ENCODE measurements around the gene LHX5.

Gene LHX5

DNA sequence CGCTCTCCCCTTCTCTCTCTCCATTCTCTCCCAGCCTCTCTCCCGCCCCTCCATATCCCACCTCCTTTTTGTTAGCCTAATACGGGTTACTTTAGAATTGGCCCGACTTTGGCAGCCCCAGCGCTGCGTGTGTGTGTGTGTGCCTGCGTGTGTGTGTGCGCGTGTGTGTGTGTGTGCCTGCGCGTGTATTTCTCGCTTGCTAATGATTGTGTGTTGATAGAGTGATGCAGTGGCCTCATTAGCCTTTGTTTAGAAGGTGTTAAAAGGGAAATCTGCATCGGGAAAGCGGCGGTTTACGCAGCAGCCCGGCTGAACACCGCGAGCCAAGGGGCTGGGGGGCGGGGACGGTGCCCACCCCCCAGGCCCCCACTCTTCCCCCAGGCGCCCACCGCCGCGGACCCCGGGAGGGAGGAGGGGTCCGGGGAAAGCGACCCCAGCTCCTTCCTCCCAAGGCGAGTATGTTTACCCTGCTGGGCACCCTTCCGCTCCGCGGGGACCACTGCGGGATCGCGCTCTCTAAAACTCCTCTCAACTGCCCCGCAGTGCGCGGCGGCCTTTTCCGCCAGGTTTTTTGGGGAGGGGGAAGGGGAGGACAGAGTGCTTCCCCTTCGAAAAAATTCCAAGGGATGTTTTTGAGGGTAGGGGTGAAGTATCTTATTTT is 6.8 kb upstream of the LHX5 start:
- H3K9me3 ChIP-seq (ENCODE audit: control insufficient read depth in 2 of 2, low read length in 2 of 2): no peaks in the 10 kb centered on the region
- H3K27me3 ChIP-seq (ENCODE audit: control insufficient read depth in 1 of 2, insufficient read depth in 2 of 2, low read length in 2 of 2): peaks cover 63 to 65% of the 10 kb centered on the region in 2 donors
- H3K4me3 ChIP-seq (ENCODE audit: low read length in 2 of 2): no peak overlapping the region
- H3K9ac ChIP-seq (ENCODE audit: low read length in 2 of 2): no peak overlapping the region
- no peaks in the 10 kb centered on the region for H3K36me3 ChIP-seq (ENCODE audit: control insufficient read depth in 2 of 2, insufficient read depth in 2 of 2, low read length in 2 of 2)
- H3K4me1 ChIP-seq (ENCODE audit: control insufficient read depth, insufficient read depth, low read length): no peaks in the 10 kb centered on the region
- H3K27ac ChIP-seq (ENCODE audit: low read length): no peak overlapping the region

DNA sequence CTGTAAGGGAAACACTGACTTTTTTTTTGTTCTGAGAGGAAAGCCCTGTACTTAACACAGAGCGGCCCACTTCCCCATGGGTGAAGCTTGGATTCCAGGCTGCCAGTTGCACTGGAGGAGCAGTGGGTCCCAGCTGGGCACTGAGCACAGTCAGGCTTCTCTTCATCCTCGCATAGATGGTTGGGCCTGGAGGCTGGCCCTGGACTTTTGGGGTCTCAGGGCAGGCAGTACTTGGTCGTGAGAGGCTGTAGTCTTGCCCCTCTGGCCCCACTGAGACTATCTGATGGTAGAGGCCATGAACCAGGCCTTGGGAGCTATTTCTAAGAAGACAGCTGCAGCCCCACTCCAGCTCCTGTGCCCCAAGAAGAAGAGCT is 6.2 kb upstream of the LHX5 start:
- Histone ChIP-seq H3K27me3 (ENCODE audit: control insufficient read depth in 1 of 2, insufficient read depth in 2 of 2, low read length in 2 of 2) (peaks cover 69% of the 10 kb centered on the region in 2 donors), H3K36me3 (ENCODE audit: control insufficient read depth in 2 of 2, insufficient read depth in 2 of 2, low read length in 2 of 2) (no peaks in the 10 kb centered on the region), H3K9ac (ENCODE audit: low read length in 2 of 2) (no peak overlapping the region), H3K9me3 (ENCODE audit: control insufficient read depth in 2 of 2, low read length in 2 of 2) (no peaks in the 10 kb centered on the region), H3K4me3 (ENCODE audit: low read length in 2 of 2) (no peak overlapping the region), H3K4me1 (ENCODE audit: control insufficient read depth, insufficient read depth, low read length) (no peaks in the 10 kb centered on the region), H3K27ac (ENCODE audit: low read length) (no peak overlapping the region)

DNA sequence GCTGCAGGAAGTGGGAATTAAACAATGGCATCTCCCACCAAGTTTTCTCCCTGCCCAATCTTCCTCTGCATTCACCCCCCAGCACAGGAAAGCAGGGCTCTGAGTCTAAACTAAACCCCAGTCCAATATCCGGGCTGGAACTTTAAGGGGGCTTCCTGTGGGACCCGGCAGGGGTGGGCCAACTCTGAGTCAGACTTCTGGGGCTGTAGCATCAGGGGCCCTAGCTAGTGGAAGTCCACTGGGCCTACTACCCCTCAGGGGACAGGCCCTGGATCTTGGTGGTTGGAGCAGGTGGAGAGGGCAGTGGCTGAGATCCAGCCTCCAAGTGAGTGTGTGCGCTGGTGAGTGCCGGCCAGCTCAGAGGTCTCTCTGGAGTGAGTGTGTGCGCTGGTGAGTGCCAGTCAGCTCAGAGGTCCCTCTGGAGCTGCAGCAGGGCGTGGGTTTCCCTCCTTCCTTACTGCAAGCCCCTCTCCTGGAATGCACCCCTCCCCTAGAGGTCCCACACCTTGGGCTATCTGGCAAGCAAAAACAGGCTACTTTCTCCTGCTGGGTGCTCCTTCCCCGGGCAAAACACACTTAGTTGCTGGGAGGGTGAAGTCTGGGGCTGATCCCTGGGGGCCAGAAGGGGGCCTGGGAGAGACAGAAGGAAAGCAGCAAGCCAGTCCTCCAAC is 5.6 kb upstream of the LHX5 start:
- H3K27me3 ChIP-seq (ENCODE audit: control insufficient read depth in 1 of 2, insufficient read depth in 2 of 2, low read length in 2 of 2): peaks cover 73 to 74% of the 10 kb centered on the region in 2 donors
- no peaks in the 10 kb centered on the region for H3K36me3 ChIP-seq (ENCODE audit: control insufficient read depth in 2 of 2, insufficient read depth in 2 of 2, low read length in 2 of 2)
- no peak overlapping the region for H3K9ac ChIP-seq (ENCODE audit: low read length in 2 of 2)
- H3K4me1 ChIP-seq (ENCODE audit: control insufficient read depth, insufficient read depth, low read length): no peaks in the 10 kb centered on the region
- H3K4me3 ChIP-seq (ENCODE audit: low read length in 2 of 2): no peak overlapping the region
- H3K27ac ChIP-seq (ENCODE audit: low read length): no peak overlapping the region
- no peaks in the 10 kb centered on the region for H3K9me3 ChIP-seq (ENCODE audit: control insufficient read depth in 2 of 2, low read length in 2 of 2)

DNA sequence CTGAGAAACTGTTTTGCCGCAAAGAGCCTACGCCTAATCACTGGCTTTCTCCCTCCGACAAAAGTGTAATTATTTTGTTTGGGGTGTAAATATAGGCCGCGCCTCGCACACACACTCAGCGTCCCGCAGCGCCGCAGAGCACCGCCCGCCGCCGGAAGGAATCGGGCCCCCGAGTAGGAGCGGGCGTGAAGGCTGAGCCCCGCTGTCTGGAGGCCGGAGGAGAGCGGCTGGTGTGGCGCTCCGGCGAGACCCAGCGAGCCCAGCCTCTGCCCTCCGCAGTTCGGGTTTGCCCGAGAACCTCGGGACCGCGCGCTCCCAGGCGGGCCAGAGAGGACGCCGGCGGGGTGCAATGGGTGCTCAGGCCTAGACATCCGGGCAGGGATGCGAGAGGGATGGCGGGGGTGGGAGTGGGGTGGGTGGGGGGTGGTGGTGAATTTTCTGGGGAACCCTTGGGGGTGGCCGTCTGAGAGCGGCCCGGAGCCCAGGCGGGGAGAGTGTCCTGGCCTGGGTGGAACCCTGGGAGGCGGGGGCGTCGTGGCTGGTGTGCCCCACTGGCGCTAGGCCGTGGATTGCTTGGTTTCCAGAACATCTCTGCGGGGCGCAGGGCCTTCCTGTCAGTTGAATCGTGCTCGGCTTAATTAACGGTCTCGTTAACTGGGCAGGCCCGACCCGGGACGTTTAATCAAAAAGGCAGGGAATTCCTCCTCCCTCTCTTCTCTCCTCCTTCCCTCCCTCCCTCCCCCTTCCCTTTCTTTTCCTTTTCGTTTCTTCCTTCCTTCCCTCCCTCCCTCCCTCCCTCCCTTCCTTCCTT is 4.7 kb upstream of the LHX5 start:
- no peak overlapping the region for H3K27ac ChIP-seq (ENCODE audit: low read length)
- no peak overlapping the region for H3K4me3 ChIP-seq (ENCODE audit: low read length in 2 of 2)
- peaks cover 71 to 79% of the 10 kb centered on the region in 2 donors for H3K27me3 ChIP-seq (ENCODE audit: control insufficient read depth in 1 of 2, insufficient read depth in 2 of 2, low read length in 2 of 2)
- no peaks in the 10 kb centered on the region for H3K4me1 ChIP-seq (ENCODE audit: control insufficient read depth, insufficient read depth, low read length)
- H3K9me3 ChIP-seq (ENCODE audit: control insufficient read depth in 2 of 2, low read length in 2 of 2): no peaks in the 10 kb centered on the region
- H3K36me3 ChIP-seq (ENCODE audit: control insufficient read depth in 2 of 2, insufficient read depth in 2 of 2, low read length in 2 of 2): no peaks in the 10 kb centered on the region
- no peak overlapping the region for H3K9ac ChIP-seq (ENCODE audit: low read length in 2 of 2)

DNA sequence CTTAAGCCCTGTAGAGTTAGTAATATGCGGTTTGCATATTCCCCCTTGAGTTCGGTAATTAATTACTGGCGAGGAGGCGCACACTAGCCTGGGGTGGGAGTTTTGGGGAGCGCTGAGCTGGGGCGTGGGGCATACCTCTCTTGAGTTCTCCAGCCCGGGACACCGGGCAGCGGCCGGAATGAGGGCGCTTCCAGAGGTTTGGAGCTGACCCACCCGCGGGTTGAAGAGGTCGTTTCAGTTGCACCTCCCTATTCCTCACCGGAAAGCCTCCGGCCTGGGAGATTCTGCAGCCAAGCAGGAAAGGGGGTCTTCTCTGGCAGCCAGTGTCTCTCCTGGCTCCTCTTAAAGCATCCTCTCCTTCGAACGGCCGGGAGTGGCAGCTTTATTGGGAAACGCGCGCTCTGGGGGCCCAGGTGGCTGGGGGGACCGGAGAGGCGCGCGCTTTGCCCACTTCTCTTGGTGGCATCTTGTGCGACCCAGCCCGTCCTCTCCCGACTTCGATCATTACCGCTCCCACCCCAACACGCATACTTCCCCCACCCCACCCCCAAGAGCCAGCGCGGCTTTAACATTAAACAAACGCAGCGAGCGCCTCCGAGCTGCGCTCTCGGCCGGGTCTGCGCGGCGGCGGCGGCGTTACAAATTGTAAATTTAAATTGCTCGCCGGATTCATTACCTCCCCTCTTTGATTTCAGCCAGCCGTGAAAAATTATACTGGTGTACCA is 3.9 kb upstream of the LHX5 start:
- no peak overlapping the region for H3K27ac ChIP-seq (ENCODE audit: low read length)
- peaks cover 66 to 80% of the 10 kb centered on the region in 2 donors for H3K27me3 ChIP-seq (ENCODE audit: control insufficient read depth in 1 of 2, insufficient read depth in 2 of 2, low read length in 2 of 2)
- H3K9ac ChIP-seq (ENCODE audit: low read length in 2 of 2): no peak overlapping the region
- no peak overlapping the region for H3K4me3 ChIP-seq (ENCODE audit: low read length in 2 of 2)
- H3K36me3 ChIP-seq (ENCODE audit: control insufficient read depth in 2 of 2, insufficient read depth in 2 of 2, low read length in 2 of 2): no peaks in the 10 kb centered on the region
- H3K4me1 ChIP-seq (ENCODE audit: control insufficient read depth, insufficient read depth, low read length): no peaks in the 10 kb centered on the region
- H3K9me3 ChIP-seq (ENCODE audit: control insufficient read depth in 2 of 2, low read length in 2 of 2): no peaks in the 10 kb centered on the region

DNA sequence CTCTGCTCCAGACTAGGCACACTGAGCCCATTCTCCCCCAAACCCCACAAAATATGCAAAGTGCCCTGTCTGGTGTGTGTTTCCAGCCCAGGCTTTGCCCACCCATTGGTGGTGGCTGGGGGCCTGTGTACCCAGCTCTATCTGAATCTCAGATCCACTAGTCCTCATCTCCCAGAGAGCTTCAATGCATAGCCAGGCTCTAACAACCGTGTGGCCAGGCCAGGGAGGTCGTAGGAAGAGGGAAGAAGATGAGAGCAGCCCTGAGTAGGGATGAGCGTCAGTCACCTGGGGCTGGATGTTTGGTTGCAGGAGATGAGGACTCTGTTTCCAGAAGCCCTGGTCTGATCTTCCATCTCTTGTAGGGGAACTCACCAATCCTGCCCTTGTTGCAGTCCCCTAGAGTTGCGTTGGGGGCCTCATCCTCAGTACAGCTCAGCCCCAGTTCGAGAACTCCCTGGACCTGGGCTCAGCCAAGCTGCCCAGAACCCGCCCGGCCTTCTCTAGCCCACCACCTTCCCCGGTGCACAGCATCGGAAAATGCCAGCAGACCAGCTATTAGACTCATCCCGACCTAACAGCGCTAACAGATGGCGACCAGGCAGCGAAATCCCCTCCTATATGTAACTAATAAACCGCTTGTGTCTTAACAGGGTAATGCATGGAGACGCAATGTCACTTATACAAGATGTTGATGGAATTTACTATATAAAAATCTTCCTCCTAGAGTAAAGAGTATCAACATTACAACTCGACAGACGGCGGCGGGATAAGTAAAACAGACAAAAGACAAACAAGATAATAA is 3.2 kb upstream of the LHX5 start:
- no peaks in the 10 kb centered on the region for H3K4me1 ChIP-seq (ENCODE audit: control insufficient read depth, insufficient read depth, low read length)
- no peaks in the 10 kb centered on the region for H3K9me3 ChIP-seq (ENCODE audit: control insufficient read depth in 2 of 2, low read length in 2 of 2)
- no peaks in the 10 kb centered on the region for H3K36me3 ChIP-seq (ENCODE audit: control insufficient read depth in 2 of 2, insufficient read depth in 2 of 2, low read length in 2 of 2)
- H3K27ac ChIP-seq (ENCODE audit: low read length): no peak overlapping the region
- H3K9ac ChIP-seq (ENCODE audit: low read length in 2 of 2): no peak overlapping the region
- peaks cover 68 to 84% of the 10 kb centered on the region in 2 donors for H3K27me3 ChIP-seq (ENCODE audit: control insufficient read depth in 1 of 2, insufficient read depth in 2 of 2, low read length in 2 of 2)
- H3K4me3 ChIP-seq (ENCODE audit: low read length in 2 of 2): no peak overlapping the region

DNA sequence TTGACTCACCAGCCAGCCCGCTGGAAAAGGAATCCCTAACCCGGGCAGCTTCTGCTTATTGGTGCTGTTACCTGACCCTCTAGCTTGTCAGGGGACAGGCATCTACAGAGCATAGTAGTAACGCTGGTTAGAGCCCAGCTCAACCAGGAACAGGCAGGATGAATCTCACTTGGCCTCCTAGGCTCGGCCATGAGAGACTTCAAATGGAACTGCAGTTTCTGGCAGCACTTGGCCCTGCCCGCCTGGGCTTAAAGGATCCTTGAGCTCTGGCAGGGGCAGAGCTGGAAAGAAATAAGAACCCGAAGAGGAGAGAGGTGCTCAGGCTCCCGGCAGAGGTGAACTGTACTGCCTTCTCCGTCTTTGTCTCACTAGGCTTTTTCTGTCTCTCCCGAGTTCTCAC is 2.3 kb upstream of the LHX5 start:
- no peak overlapping the region for H3K27ac ChIP-seq (ENCODE audit: low read length)
- no peak overlapping the region for H3K4me3 ChIP-seq (ENCODE audit: low read length in 2 of 2)
- H3K4me1 ChIP-seq (ENCODE audit: control insufficient read depth, insufficient read depth, low read length): no peaks in the 10 kb centered on the region
- no peaks in the 10 kb centered on the region for H3K36me3 ChIP-seq (ENCODE audit: control insufficient read depth in 2 of 2, insufficient read depth in 2 of 2, low read length in 2 of 2)
- H3K9ac ChIP-seq (ENCODE audit: low read length in 2 of 2): no peak overlapping the region
- peaks cover 69 to 84% of the 10 kb centered on the region in 2 donors for H3K27me3 ChIP-seq (ENCODE audit: control insufficient read depth in 1 of 2, insufficient read depth in 2 of 2, low read length in 2 of 2)
- no peaks in the 10 kb centered on the region for H3K9me3 ChIP-seq (ENCODE audit: control insufficient read depth in 2 of 2, low read length in 2 of 2)

DNA sequence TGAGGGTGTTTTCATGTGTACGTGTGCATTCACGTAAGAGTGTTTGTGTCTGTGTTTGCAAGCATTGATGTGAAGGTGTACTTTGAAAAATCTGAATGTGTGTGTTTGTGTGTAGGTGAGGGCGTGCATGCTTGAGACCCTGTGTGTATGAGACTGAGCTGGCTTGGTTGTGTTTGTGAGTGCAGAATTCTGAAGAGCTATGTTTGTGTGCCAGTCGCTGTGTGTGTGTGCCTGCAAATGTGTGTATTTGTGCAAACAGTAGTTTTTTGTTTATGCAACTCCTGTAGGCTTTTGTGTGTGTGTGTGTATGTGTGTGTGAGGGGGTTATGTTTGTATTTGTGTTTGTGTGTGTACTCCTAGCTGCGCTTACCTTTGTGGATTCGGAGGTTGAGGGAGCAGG is 1.7 kb upstream of the LHX5 start:
- H3K27ac ChIP-seq (ENCODE audit: low read length): no peak overlapping the region
- peaks cover under 1% of the 10 kb centered on the region for H3K4me1 ChIP-seq (ENCODE audit: control insufficient read depth, insufficient read depth, low read length)
- H3K4me3 ChIP-seq (ENCODE audit: low read length in 2 of 2): no peak overlapping the region
- no peaks in the 10 kb centered on the region for H3K36me3 ChIP-seq (ENCODE audit: control insufficient read depth in 2 of 2, insufficient read depth in 2 of 2, low read length in 2 of 2)
- H3K27me3 ChIP-seq (ENCODE audit: control insufficient read depth in 1 of 2, insufficient read depth in 2 of 2, low read length in 2 of 2): peaks cover 69 to 84% of the 10 kb centered on the region in 2 donors
- no peaks in the 10 kb centered on the region for H3K9me3 ChIP-seq (ENCODE audit: control insufficient read depth in 2 of 2, low read length in 2 of 2)
- no peak overlapping the region for H3K9ac ChIP-seq (ENCODE audit: low read length in 2 of 2)

DNA sequence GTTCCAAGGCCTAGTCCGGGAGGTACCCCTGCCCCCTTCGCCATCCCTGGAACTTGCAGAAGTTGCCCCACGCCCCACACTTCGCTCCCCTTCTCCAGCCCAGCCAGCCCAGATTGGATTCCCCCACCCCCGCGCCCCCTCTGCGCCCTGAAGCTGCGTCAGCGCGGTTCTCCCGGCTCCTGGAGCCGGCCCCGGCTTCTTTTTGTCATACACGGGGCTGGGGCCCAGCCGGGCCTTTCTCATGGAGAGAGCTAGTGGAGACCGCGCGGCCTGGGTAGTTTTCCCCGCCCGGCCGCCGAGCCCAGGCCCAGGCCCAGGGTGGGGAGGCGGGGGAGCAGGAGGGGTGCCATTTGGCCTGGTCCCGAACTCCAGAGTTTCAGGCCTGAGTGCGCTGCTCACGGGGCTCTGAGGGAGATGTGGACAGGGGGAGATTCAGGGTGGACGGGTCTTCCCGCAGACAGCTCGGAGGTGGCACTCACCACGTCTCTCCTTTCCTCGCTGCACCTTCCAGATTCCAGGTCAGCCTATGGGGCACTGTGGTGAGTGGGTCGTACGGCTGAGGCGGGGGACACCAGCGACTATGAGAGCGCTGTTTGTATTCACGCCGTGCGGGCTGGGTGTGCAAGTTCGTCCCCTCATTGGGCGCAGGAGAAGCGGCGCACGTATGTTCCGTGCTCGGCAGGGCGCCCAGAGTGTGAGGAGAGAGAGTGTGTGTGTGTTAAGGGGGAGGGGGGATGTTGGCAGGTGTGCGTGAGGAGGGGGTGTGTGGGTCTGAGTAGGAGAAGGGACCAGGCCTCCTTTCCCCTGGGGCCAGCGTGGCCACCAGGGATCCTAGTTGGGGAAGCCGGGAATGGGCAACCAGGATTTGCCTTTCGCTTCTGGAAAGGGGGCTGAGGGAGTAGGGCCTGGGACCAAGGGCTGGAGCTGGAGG is 785 bp upstream of the LHX5 start:
- Histone ChIP-seq H3K36me3 (ENCODE audit: control insufficient read depth in 2 of 2, insufficient read depth in 2 of 2, low read length in 2 of 2) (no peaks in the 10 kb centered on the region), H3K27me3 (ENCODE audit: control insufficient read depth in 1 of 2, insufficient read depth in 2 of 2, low read length in 2 of 2) (peaks cover 66 to 84% of the 10 kb centered on the region in 2 donors), H3K4me1 (ENCODE audit: control insufficient read depth, insufficient read depth, low read length) (peaks cover 10% of the 10 kb centered on the region), H3K9ac (ENCODE audit: low read length in 2 of 2) (no peak overlapping the region), H3K4me3 (ENCODE audit: low read length in 2 of 2) (no peak overlapping the region), H3K27ac (ENCODE audit: low read length) (no peak overlapping the region), H3K9me3 (ENCODE audit: control insufficient read depth in 2 of 2, low read length in 2 of 2) (no peaks in the 10 kb centered on the region)
